GM13976 (cell line): ENCODE data around the gene ERC1.

Experiments
- DNase-seq: peaks from one replicate; pipeline ENCODE4 v3.0.0; 2012; ENCODE audit warnings: low spot score
- in situ Hi-C: fragments of 300-500 bp; cut with MboI; formaldehyde crosslinking; loops from one replicate; pipeline ENCODE4 v1.12.0; 2022; ENCODE audit warnings: low sequenced_read_pairs, mixed read lengths, inconsistent platforms; ENCODE audit not compliant: unreplicated experiment
- TF ChIP-seq, protein P1 (sequence below): IDR thresholded peaks from 2 replicates; pipeline ENCODE4 v1.5.1; 2012; ENCODE audit warnings: borderline replicate concordance, mild to moderate bottlenecking; ENCODE audit not compliant: insufficient read depth; ENCODE audit errors: extremely low read depth, missing control alignments, control extremely low read depth

The ERC1 gene

DNA sequence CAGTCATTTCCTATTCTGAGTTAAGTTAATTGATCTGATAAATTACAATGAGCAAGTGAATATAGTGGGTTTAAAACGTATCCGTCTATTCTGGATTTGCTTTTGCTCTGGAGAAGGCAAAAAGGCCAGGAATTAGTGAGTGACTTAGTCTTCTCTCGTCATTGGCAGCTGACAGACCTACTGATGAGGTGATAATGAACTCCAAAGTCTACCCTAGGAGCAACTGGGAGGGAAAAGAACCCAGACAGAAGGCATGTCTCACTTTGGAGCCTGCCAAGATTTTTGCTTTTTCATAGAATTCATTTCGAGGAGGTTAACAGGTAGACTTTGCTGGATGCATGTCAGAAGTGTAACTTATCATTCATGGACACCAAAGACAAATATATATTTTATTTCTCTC is 333.1 kb downstream of the ERC1 start:
- DNase-seq, result no peak
- TF ChIP-seq, protein P1, sequence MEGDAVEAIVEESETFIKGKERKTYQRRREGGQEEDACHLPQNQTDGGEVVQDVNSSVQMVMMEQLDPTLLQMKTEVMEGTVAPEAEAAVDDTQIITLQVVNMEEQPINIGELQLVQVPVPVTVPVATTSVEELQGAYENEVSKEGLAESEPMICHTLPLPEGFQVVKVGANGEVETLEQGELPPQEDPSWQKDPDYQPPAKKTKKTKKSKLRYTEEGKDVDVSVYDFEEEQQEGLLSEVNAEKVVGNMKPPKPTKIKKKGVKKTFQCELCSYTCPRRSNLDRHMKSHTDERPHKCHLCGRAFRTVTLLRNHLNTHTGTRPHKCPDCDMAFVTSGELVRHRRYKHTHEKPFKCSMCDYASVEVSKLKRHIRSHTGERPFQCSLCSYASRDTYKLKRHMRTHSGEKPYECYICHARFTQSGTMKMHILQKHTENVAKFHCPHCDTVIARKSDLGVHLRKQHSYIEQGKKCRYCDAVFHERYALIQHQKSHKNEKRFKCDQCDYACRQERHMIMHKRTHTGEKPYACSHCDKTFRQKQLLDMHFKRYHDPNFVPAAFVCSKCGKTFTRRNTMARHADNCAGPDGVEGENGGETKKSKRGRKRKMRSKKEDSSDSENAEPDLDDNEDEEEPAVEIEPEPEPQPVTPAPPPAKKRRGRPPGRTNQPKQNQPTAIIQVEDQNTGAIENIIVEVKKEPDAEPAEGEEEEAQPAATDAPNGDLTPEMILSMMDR, result no peak
- in situ Hi-C loops, result no loop called here

DNA sequence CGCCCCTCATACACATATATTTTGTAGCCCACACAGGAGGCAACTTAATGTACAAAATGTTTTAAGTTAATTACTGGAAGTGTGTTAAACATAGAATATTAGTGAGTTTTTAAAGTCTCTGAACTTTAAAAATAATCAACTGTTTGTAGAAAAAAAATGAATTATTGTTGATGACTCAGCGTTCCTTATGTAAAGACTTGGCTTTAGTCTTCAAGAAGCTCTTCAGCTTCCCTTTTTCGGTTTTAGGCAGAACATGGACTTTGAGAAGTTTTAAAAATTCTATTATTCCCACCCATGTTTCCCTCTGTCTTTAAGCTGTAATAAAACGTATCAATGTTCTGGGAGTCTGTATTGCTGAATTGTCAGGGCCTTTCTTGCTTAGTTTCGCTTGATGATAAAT is 333.9 kb downstream of the ERC1 start:
- TF ChIP-seq, protein P1, result no peak
- in situ Hi-C loops, result no loop called here
- DNase-seq, result no peak

DNA sequence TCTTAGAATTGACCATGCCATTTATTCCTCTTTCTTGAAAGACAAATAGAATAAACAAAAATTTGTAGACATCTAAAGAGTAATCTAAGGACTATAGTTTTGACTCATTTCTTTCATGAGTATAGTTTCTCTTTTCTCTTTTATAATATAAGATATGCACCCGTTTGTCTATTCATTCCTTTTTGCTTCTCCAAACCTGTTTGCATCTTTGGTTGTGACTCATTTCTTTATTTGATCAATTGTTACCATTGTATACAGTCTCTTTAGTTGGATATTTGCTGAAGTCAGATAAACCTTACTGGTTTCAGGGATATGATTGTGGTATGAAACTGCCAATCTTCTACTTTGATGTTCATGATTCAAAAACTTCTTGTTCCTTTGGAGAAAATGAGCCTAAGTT is 334.6 kb downstream of the ERC1 start:
- in situ Hi-C loops, result no loop called here
- no peak for DNase-seq
- TF ChIP-seq, protein P1, result no peak

DNA sequence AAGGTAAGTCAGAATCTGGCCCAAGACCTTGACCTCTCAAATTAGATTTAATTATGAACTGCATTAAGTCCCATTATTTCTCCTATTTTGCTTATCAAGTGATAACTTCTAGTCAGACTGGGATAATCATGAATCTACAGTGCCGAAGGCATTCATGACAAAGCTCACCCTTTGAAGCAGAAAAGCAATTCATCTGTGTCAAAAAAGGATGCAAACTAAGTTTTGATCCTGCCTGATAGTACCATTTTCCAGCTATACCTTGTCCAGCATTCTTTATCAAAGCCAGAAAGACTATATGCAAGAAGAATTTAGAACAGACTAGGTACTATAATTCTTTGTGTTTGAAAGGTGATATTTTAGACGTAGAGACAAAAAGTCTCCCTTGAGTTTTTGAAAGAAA is 335.2 kb downstream of the ERC1 start:
- TF ChIP-seq, protein P1, result no peak
- no peak for DNase-seq
- in situ Hi-C loops, result no loop called here

DNA sequence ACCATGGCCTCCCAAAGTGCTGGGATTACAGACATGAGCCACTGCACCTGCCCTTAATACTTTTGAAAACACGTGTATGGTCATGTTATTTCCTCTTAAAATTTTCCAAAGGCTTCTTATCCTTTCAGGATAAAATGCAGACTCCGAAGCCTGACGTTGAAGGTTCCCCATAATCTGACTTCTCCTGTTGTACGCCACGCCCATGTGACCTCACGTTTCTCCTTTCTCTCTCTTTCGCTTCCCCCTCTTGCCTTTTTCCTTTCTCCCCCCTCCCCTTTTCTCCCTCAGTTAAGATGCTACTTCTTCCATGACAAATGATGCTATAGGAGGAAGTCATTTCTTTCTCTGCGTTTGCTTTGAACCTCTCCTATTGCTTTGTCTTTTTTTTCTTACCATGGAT is 337.4 kb downstream of the ERC1 start:
- TF ChIP-seq, protein P1, result no peak
- in situ Hi-C loops, result no loop called here
- DNase-seq, result no peak

DNA sequence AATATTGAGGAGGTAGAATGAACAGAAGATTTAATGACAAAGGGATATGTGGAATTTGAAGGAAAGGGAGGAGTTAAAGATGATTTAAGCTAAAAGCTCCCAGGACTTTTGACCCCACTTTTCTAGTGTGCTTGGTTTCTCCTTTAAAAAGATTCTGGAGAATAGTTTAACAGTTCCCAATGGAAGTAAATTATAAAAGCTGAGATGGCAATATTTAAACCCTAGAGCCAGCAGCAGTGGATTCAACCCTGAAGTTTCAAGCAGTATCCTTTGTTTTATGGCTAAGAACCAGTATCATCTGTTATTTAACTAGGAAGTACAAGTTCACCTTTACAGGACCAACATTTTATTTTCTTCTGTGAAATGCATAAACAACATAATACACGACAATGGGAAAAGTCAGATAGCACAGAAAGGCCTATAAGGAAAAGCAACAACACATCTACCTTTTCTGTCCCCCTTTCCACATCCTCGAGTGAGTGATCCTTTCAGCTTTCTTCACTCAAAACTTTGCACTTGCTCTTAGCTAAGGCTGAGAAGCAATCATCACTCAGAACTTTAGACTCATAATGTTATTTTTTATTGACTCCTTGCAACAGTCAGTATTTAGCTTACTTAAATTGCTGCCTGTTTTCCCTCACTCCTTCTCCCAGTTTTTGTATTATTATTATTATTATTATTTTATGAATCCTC is 338.9 kb downstream of the ERC1 start:
- TF ChIP-seq, protein P1, result no peak
- no peak for DNase-seq
- in situ Hi-C loops, result no loop called here
